HAP-1 (cell line): ENCODE data around the gene ANKRD6.
"Not testable (repeated sequence)": the region's sequence is repeated elsewhere in the genome, so short reads cannot be mapped to it uniquely, and the experiment has no call there.

ENCODE experiments used
- DNase-seq, 2 experiments: peaks; one replicate each; pipeline ENCODE4 v3.0.0-alpha.2; 2016 to 2020; ENCODE audit warnings: low spot score in 2 of 2
- H3K27me3 ChIP-seq: fragments of 250-450 bp; sonication (Bioruptor Pico); 2 replicates; pipeline ENCODE4 v1.5.1; 2020; ENCODE audit warnings: low read depth, mild to moderate bottlenecking, moderate library complexity
- H3K36me3 ChIP-seq: fragments of 250-450 bp; sonication (Bioruptor Pico); replicated peaks from 2 replicates; pipeline ENCODE4 v1.5.1; 2020; ENCODE audit warnings: mild to moderate bottlenecking
- H3K4me1 ChIP-seq: fragments of 250-450 bp; sonication (Bioruptor Pico); 2 replicates; pipeline ENCODE4 v1.5.1; 2020; ENCODE audit warnings: mild to moderate bottlenecking
- H3K4me3 ChIP-seq: fragments of 250-450 bp; sonication (Bioruptor Pico); 2 replicates; pipeline ENCODE4 v1.5.1; 2020; ENCODE audit warnings: mild to moderate bottlenecking, moderate library complexity
- H3K9me3 ChIP-seq: fragments of 250-450 bp; sonication (Bioruptor Pico); 2 replicates; pipeline ENCODE4 v1.5.1; 2020; ENCODE audit warnings: mild to moderate bottlenecking, moderate library complexity
- in situ Hi-C: fragments of 300-500 bp; cut with MboI; formaldehyde crosslinking; loops from 3 replicates; pipeline ENCODE4 v1.14.3; 2020; ENCODE audit warnings: low sequenced_read_pairs, inconsistent platforms, mixed read lengths

Gene ANKRD6

DNA sequence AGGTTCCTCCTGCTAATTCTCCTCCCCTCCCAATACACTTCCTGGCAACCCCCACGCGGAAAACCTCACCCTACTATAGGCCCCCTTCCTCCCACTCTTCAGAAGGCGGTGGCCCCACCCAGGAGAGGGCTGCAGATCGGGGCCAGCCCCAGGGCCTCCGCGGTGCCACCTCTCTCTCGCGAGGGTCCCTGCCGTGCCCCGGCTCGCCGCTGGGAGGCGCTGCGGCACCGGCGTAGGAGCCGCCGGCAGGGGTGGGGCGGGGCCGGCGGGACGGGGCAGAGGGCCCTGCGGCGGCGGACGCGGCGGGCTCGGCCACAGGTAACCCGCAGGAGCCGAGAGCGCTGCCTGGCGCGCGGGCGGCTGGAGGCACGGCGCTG, at the start of gene ANKRD6:
Gene ANKRD6 (plus strand): TSS at position 278 of the 377 bp plus-strand sequence. CDS start 133,825 bp downstream, outside the sequence.
- in situ Hi-C loops: loop anchor here (5.0 kb wide), 1 partner anchor 179 kb away; no protein-coding TSS in a partner anchor
- Histone ChIP-seq H3K9me3 (no peaks in the 10 kb centered on the region), H3K27me3 (no peaks in the 10 kb centered on the region), H3K36me3 (no peaks in the 10 kb centered on the region), H3K4me3 (peak within 1 kb of the TSS; percentile 55), H3K4me1 (peaks cover 29% of the 10 kb centered on the region)
- peak; percentile 77 to 88 for DNase-seq

DNA sequence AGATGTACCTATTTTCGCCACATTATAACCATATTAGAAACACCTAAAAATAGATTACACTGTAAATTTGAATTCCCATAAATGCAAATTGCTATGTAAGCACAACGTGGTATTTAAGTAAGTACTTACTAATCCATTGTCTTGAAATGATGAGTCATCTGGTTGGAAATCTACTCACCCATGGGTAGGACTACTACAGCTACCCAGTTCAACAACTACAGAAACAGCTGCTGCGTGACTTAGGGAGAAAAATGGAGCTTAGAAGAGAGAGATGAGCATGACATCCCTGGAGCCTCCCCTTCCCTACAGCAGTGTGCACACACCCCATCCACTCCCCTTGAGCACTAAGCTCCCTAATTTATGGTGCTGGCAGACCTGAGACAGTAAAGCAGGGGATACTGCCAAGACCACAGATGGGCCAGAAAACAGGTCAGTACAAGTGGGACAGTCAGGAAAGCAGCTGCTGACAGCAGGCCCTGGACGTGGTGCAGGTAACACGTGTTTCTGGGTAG, 47.7 kb upstream of the ANKRD6 start:
- H3K4me3 ChIP-seq: no peak overlapping the region
- H3K9me3 ChIP-seq: no peaks in the 10 kb centered on the region
- peaks cover 13% of the 10 kb centered on the region; the same call in 1 of the 2 replicates for H3K36me3 ChIP-seq
- peaks cover 8% of the 10 kb centered on the region for H3K4me1 ChIP-seq
- DNase-seq: no peak
- no peaks in the 10 kb centered on the region for H3K27me3 ChIP-seq
- in situ Hi-C loops: no loop called here

DNA sequence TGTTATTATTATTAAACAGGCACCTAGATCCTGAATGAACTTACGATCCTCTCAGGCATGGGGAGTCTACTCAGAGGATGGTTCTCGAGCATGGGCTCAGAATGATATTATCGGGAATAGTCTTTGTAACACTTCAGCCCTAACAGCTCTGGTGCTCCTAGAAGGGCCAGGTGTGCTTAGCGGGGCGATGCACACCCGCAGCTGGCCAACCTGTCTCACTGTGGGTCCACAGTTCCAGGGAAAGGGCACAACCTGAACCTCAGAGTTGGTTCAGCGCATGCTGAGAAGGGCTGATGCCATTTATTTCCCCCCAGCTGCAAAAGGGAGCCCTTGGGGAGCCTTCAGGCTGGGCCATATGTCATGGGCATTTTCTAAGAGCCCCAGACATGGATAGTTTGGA, 47.1 kb upstream of the ANKRD6 start:
- Histone ChIP-seq H3K27me3 (no peaks in the 10 kb centered on the region), H3K9me3 (no peaks in the 10 kb centered on the region), H3K4me3 (no peak overlapping the region), H3K36me3 (peaks cover 13% of the 10 kb centered on the region; the same call in 1 of the 2 replicates), H3K4me1 (peaks cover 8% of the 10 kb centered on the region)
- in situ Hi-C loops: no loop called here
- no peak for DNase-seq

DNA sequence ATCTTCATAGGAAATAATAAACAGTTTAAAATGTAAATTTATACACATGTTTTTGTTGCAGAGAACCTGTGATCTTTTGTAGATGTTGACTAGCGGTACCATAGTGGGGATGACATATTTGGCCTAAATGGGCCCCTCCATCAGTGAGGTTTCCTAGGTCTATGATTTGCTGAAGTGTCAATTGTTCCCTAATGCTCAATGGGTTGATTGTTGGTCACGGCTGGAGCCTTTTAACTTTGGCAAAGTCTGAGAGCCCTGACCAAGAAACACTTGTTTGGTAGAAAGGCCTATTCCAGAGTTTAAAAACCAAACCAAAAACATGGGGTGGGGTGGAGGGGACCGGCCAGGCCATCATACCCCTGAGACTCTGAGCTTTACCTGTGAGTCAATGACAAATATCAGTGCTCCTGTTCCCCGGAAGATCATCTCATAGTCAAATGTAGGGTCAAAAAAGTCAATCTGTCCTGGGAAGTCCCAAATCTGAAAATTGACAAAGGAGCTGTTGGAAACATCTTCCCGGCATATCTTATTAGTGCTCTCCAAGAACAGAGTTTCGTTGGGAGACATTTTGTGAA, 45.9 kb upstream of the ANKRD6 start:
- H3K4me1 ChIP-seq: peaks cover 8% of the 10 kb centered on the region
- H3K27me3 ChIP-seq: no peaks in the 10 kb centered on the region
- H3K36me3 ChIP-seq: peaks cover 13% of the 10 kb centered on the region; the same call in 1 of the 2 replicates
- no peak for DNase-seq
- no peaks in the 10 kb centered on the region for H3K9me3 ChIP-seq
- in situ Hi-C loops: no loop called here
- no peak overlapping the region for H3K4me3 ChIP-seq

DNA sequence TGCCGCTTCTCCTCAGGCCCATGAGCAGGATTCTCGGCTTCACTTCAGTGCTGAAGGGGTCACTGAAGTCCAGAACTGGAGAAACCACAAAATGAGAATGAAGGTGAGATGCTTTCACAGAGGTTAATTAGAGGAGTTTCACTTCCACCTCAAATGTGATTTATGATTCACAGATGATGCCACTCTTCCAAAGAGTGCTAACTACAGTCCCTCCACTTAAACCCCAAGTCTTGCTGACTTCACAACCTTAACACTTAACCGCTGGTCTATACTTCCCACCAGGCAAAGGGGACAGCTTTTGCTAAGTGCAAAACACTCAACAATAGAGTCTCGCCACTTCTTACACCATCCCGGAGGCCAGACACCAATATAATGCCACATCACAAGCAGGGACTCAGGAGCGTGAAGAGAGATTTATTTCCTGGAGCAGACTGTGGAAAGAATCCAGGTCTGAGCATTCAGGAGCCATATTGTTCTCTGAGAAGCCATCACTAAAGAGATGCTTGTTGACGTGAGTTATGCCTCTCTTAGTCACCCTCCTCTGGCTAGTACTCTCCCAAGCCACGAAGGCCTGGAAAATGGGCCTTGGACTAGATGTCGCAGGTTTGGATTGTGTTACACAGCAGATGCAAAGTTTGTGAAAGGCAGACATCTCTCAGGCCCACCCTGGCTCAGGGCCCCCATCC, 45.3 kb upstream of the ANKRD6 start:
- in situ Hi-C loops: no loop called here
- H3K36me3 ChIP-seq: peaks cover 13% of the 10 kb centered on the region; the same call in 1 of the 2 replicates
- no peak for DNase-seq
- H3K9me3 ChIP-seq: no peaks in the 10 kb centered on the region
- H3K27me3 ChIP-seq: no peaks in the 10 kb centered on the region
- peaks cover 8% of the 10 kb centered on the region for H3K4me1 ChIP-seq
- no peak overlapping the region for H3K4me3 ChIP-seq

DNA sequence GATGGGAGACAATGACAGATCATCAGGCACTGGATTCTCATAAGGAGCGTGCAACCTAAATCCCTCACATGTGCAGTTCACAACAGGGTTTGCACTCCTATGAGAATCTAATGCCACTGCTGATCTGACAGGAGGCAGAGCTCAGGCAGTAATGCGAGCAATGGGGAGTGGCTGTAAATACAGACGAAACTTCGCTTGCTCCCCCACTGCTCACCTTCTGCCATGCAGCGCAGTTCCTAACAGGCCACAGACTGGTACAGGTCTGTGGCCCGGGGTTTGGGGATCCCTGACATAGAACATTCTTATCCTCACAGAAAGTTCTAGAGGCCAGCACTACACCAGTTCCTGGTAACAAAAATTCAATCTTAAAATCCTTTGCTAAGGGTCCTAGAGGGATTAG, 44.1 kb upstream of the ANKRD6 start:
- Histone ChIP-seq H3K36me3 (peaks cover 13% of the 10 kb centered on the region; the same call in 1 of the 2 replicates), H3K9me3 (no peaks in the 10 kb centered on the region), H3K4me3 (no peak overlapping the region), H3K4me1 (peaks cover 8% of the 10 kb centered on the region), H3K27me3 (no peaks in the 10 kb centered on the region)
- DNase-seq: no peak
- in situ Hi-C loops: no loop called here

DNA sequence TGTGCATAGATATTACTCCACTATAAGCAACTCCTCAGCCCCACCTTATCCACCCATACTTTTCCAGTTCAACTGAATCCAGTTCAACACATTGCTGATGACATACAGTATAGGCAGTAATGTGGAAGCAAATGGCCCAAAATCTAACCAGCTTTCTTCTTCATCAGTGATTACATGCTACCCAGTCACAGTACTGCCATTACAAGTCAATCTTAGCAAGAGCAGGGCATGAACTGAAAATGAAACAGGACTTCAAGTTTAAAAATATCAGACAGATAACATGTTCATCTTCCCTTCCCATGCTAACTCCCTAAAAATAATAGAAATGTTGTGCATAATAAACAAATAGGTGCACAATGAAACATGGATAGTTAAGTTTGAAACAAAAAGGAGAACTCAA, 40.1 kb upstream of the ANKRD6 start:
- Histone ChIP-seq H3K36me3 (0 out of 2 replicates have a peak, but pooled peaks cover 3% of the 10 kb centered on the region), H3K4me3 (no peak overlapping the region), H3K27me3 (no peaks in the 10 kb centered on the region), H3K4me1 (no peaks in the 10 kb centered on the region), H3K9me3 (no peaks in the 10 kb centered on the region)
- in situ Hi-C loops: no loop called here
- no peak for DNase-seq

DNA sequence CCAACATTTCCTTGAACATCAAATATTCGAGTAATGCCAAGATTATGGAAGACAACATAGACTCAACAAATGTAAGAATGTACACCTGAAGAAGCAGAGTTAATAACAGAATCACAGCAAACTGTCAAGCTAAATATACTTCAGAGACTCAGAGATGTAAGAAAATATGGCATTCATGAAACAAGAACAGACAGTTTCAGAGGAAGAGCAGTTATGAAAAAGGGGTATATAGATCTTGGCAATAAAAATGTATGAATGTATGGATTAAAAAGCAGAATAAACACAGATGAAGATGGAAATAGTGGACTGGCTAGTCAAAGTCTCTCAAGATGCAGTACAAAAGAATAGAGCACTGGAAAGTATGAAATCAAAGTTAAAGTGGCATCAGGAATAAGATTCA, 39.3 kb upstream of the ANKRD6 start:
- in situ Hi-C loops: no loop called here
- no peaks in the 10 kb centered on the region for H3K9me3 ChIP-seq

DNA sequence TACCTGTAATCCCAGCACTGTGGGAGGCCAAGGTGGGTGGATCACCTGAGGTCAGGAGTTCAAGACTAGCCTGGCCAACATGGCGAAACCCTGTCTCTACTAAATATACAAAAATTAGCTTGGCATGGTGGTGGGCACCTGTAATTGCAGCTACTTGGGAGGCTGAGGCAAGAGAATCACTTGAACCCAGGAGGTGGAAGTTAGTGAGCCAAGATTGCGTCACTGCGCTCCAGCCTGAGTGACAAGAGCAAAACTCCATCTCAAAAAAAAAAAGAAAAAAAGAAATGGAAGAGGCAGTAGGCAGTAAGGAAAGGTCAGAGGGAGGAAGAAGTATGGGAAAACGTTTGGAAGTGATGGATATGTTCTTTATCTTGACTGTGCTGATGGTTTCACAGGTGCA, 35.1 kb upstream of the ANKRD6 start:
- H3K36me3 ChIP-seq, DNase-seq, H3K27me3 ChIP-seq, H3K4me3 ChIP-seq, H3K9me3 ChIP-seq, in situ Hi-C loops: not testable (repeated sequence)
- peaks cover 18% of the 10 kb centered on the region for H3K4me1 ChIP-seq

More for the DNA sequence above, 39.3 kb upstream of the ANKRD6 start:
- H3K4me3 ChIP-seq: no peak overlapping the region
- no peaks in the 10 kb centered on the region for H3K27me3 ChIP-seq
- no peaks in the 10 kb centered on the region for H3K4me1 ChIP-seq
- H3K36me3 ChIP-seq: 0 out of 2 replicates have a peak, but pooled peaks cover 3% of the 10 kb centered on the region
- DNase-seq: no peak

DNA sequence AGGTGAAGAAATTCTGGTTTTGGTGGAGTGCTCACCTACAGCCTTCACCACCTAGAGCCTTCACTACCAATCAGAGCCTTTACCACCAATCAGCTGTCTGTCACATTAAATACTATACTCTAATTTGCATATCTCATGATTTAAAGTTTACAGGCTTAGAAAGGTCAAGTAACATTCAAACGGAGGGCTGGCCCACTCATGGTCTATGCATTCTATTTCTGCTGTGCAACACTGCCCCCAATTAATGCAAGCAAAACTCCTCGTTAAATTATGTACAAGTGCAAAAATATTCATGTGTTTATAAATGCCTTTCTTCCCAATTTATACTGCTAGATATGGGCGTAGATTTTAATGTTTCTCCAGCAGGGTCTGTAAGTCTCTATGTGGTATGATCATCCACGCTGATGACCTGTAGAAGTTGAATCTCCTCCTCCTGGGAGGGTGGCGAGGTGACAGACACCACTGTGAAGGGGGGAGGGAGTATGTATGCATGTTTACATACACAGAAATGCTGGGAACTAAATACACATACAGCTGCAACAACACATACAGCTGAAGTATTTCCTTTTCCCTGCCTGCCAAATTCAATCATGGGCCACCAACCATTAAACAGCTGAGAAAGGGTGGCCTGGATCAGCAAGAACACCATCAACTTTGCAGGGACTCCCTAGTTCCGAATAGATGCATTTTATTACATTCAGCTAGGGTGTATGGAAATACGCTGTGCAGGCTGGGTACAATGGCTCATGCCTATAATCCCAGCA, 34.0 kb upstream of the ANKRD6 start:
- H3K36me3 ChIP-seq: no peaks in the 10 kb centered on the region
- H3K4me1 ChIP-seq: peaks cover 18% of the 10 kb centered on the region
- in situ Hi-C loops: no loop called here
- no peaks in the 10 kb centered on the region for H3K27me3 ChIP-seq
- H3K4me3 ChIP-seq: no peak overlapping the region
- DNase-seq: no peak
- H3K9me3 ChIP-seq: no peaks in the 10 kb centered on the region

DNA sequence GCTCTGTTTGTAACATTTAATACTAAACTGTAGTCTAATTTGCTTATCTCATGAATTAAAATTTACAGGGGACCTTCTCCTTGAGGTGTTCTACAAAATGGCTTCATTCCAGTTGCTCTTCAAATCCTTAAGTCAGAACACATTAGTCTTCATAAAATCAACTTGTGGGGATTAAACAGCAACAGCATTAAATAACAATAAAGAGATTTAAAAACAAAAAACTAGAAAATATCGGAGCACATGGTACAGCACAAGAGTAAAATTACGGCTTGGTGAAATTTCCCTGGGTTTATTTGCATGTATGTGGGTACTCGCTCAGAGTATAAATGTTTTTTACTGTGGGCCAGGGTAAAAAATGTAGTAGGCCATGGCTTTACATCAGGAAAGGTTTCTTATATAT, 32.9 kb upstream of the ANKRD6 start:
- DNase-seq: peak in 1 of 2 experiments; percentile 61
- no peaks in the 10 kb centered on the region for H3K27me3 ChIP-seq
- H3K4me3 ChIP-seq: no peak overlapping the region
- peaks cover 18% of the 10 kb centered on the region for H3K4me1 ChIP-seq
- in situ Hi-C loops: no loop called here
- H3K9me3 ChIP-seq: no peaks in the 10 kb centered on the region
- no peaks in the 10 kb centered on the region for H3K36me3 ChIP-seq

DNA sequence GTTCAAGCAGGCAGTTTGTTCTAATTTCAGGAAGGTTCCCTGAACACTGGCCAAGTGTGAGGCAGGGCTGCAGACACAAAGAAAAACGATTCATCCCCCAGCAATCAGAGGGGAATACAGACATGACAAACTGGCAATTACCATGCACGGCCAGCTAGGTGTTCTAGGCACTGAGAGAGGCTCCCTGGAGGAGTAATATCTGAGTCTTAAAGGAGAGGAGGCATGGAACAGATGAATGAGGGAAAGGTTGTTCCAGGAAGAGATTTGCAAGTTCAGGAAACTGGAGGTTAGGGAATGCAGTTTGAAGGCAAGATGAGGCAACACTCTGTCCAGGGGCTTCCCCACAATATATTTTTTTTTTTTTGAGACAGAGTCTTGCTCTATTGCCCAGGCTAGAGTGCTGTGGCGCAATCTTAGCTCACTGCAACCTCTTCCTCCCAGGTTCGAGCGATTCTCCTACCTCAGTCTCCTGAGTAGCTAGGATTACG, 32.0 kb upstream of the ANKRD6 start:
- H3K4me1 ChIP-seq: peaks cover 24% of the 10 kb centered on the region
- H3K9me3 ChIP-seq: no peaks in the 10 kb centered on the region
- H3K4me3 ChIP-seq: no peak overlapping the region
- H3K36me3 ChIP-seq: no peaks in the 10 kb centered on the region
- no peak for DNase-seq
- in situ Hi-C loops: no loop called here
- H3K27me3 ChIP-seq: no peaks in the 10 kb centered on the region

DNA sequence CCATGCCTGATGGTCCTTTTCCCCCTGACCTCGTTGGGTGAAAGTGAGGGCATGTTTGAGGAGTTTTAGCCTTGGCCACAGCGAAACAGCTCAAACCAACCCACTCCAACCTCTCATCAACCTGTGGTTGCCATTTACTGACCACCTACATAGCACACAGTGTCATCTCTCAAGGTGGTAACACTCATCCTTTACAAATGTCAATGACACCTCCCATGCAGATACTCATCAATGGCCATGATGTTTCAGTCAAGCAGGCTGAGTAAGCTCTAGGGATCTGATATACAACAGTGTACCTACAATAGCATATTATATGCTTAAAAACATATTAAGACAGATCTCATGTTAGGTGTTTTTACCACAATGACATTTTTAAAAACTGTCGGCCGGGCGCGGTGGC, 30.2 kb upstream of the ANKRD6 start:
- in situ Hi-C loops: no loop called here
- no peaks in the 10 kb centered on the region; the same call in 1 of the 2 replicates for H3K36me3 ChIP-seq
- H3K4me1 ChIP-seq: peaks cover 29% of the 10 kb centered on the region
- DNase-seq: no peak
- no peaks in the 10 kb centered on the region for H3K9me3 ChIP-seq
- H3K4me3 ChIP-seq: no peak overlapping the region
- no peaks in the 10 kb centered on the region for H3K27me3 ChIP-seq
